KBM-7 (cell line): Measurements from ENCODE around the gene CLEC4F.

Experiments
- DNase-seq: peaks from one replicate; pipeline ENCODE4 v3.0.0-alpha.2; 2015
- in situ Hi-C: fragments of 300-500 bp; cut with MboI; formaldehyde crosslinking; loops from 2 replicates; pipeline ENCODE4 v1.14.3; 2020; ENCODE audit warnings: low sequenced_read_pairs, low pct_unique_long_range_greater_than_20kb, mixed read lengths

Gene CLEC4F

GRCh38 chr2:70767699-70768589, 52.5 kb downstream of the CLEC4F start, which contains the start of gene ADD2:
Gene ADD2, minus strand, starts transcription at chr2:70768200. Its CDS starts 61,792 bp downstream, at chr2:70706408.
- in situ Hi-C loops = no loop called here
- DNase-seq = peak; percentile 61

DNA sequence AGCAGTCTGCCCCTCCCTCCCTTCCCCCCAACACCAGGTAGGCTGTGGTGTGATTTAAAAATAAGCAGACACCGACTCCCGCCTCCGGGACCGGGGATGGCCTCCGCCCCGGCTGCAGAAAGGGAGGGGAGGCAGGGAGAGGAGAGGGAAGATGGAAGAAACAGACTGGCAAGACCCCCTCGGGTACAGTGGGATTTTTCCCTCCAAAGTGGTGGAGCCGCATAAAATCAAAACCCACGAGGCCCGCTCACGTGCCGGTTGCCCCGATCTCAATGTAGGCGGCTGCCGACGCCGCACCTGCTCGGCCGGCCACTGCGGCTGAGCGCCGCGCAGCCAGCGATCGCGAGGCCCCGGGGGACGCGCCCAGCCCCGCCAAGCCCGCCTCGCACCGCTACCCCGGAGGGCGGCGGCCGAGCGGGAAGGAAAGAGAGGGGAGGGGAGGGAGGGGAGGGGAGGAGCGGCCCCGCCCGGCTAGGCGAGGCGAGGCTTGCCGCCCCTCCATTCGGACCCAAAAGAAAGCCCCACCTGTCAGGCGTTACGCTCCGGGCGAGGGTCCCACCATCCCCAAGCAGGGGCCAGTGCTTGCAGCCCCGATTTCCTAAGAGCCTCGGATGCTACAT, 53.2 kb downstream of the CLEC4F start:
- in situ Hi-C loops = no loop called here
- DNase-seq = peak; percentile 29

DNA sequence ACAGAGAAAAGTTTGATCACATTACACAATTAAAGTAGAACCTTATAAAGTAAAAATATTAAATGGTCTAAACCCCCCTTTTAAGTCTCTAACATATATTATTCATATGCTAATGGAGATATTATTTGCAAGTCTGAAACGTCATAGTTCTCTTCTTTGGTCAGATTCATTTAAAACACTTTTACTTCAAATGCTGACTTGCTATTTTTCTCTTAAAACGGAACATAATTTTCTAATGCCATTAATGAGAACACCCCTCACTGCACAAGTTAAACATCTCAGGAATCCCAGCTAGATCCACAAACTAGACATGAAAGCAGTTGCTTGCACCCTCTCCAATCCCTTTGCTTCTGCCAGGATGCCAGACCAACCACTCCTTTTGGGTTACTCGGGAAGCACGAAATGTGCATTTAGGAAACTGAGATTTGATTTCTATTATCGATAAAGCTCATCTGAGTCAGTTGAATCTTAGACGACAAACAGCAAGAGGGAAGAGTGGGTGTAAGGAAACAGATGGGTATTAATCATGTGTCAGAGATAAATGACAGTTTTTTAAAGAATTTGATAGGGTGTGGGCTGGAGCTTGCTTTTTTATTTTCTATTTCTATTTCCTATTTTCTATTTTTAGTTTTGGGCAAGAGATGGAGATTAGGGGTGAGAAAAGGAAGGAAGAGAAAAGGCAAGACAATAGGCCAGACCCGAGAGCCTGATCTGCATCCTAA, 53.9 kb downstream of the CLEC4F start:
- DNase-seq = no peak
- in situ Hi-C loops = no loop called here

GRCh38 chr2:70765507-70765906, 54.9 kb downstream of the CLEC4F start:
- DNase-seq = no peak
- in situ Hi-C loops = no loop called here

DNA sequence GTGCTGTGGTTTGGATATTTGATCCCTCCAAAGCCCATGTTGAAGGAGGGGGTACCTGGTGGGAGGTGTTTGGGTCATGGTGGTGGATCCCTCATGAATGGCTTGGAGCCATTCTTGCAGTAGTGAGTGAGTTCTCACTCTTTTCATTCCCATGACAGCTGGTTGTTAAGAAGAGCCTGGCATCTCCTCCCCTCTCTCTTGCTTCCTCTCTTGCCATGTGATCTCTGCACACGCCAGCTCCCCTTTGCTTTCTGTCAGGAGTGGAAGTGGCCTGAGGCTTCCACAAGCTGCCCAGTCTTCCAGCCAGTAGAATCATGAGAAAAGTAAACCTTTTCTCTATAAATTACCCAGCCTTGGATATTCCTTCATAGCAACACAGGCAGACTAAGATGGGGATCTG, 61.0 kb downstream of the CLEC4F start:
- no peak for DNase-seq
- in situ Hi-C loops = no loop called here
